ENCODE measurements around the gene NEK7. TPM values are rescaled to one million over a fixed set of nuclear protein-coding genes. Genes with fewer than 3 reads are reported as not detected.

The NEK7 gene
- total and polyA plus RNA-seq, 7 donors: 15.2 to 312 (median 171) TPM

DNA sequence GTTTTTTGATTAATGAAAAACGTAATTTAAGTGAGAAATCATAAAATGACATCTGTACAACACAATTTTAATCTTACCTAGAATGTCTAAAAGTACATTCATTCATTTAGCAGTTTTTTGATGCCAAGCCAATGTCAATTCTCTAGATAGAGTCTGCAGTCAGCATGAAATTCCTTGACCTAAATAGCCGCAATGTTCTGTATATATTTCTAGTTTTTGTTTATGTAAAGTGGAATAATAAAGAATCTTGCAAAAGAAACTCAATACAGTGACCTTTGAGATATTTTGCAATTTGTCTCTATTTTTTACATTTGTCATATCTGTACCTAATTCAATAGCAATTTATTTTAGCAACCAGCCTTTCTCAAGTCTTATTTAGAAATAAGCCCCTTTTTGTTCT, 207.7 kb downstream of the NEK7 start:
- TF ChIP-seq POLR2A (IDR thresholded peaks at IDR 0.05) (no peak), POLR2AphosphoS5 (IDR thresholded peaks at IDR 0.05) (no peak), EP300 (IDR thresholded peaks at IDR 0.05) (no peak)
- TF ChIP-seq, protein P1, sequence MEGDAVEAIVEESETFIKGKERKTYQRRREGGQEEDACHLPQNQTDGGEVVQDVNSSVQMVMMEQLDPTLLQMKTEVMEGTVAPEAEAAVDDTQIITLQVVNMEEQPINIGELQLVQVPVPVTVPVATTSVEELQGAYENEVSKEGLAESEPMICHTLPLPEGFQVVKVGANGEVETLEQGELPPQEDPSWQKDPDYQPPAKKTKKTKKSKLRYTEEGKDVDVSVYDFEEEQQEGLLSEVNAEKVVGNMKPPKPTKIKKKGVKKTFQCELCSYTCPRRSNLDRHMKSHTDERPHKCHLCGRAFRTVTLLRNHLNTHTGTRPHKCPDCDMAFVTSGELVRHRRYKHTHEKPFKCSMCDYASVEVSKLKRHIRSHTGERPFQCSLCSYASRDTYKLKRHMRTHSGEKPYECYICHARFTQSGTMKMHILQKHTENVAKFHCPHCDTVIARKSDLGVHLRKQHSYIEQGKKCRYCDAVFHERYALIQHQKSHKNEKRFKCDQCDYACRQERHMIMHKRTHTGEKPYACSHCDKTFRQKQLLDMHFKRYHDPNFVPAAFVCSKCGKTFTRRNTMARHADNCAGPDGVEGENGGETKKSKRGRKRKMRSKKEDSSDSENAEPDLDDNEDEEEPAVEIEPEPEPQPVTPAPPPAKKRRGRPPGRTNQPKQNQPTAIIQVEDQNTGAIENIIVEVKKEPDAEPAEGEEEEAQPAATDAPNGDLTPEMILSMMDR (IDR thresholded peaks at IDR 0.05): no peak
- no peak overlapping the region for H3K4me3 ChIP-seq
- 76 to 80% methylated on average over 2 of the region's 2 CpGs for WGBS, 2 donors
- H3K4me1 ChIP-seq: no peaks in the 10 kb centered on the region
- no peaks in the 10 kb centered on the region for H3K27me3 ChIP-seq
- H3K27ac ChIP-seq: no peak overlapping the region
- no peaks in the 10 kb centered on the region for H3K9me3 ChIP-seq
- no peaks in the 10 kb centered on the region for H3K36me3 ChIP-seq
- no peak for DNase-seq
- intact Hi-C loops (cut with DNase I): no loop called here

GRCh38 chr1:198367296-198367695, 210.5 kb downstream of the NEK7 start:
- 83 to 88% methylated on average over 1 of the region's 1 CpG for WGBS, 2 donors
- TF ChIP-seq, protein P1 (IDR thresholded peaks at IDR 0.05): no peak
- TF ChIP-seq EP300 (IDR thresholded peaks at IDR 0.05): no peak
- no peak for TF ChIP-seq POLR2A (IDR thresholded peaks at IDR 0.05)
- TF ChIP-seq POLR2AphosphoS5 (IDR thresholded peaks at IDR 0.05): no peak
- no peaks in the 10 kb centered on the region for H3K36me3 ChIP-seq

GRCh38 chr1:198370996-198371395, 214.2 kb downstream of the NEK7 start:
- H3K9me3 ChIP-seq: peaks cover 0 to 3% (median 1%) of the 10 kb centered on the region in 4 donors
- TF ChIP-seq EP300 (IDR thresholded peaks at IDR 0.05) (no peak), POLR2A (IDR thresholded peaks at IDR 0.05) (no peak), POLR2AphosphoS5 (IDR thresholded peaks at IDR 0.05) (no peak)
- TF ChIP-seq, protein P1 (IDR thresholded peaks at IDR 0.05): no peak
- no peak overlapping the region for H3K27ac ChIP-seq
- no peaks in the 10 kb centered on the region for H3K4me1 ChIP-seq
- H3K27me3 ChIP-seq: no peaks in the 10 kb centered on the region
- H3K36me3 ChIP-seq: no peaks in the 10 kb centered on the region
- intact Hi-C loops (cut with DNase I): no loop called here
- no peak for DNase-seq
- H3K4me3 ChIP-seq: no peak overlapping the region
- 11 to 54% methylated on average over 1 of the region's 1 CpG for WGBS, 2 donors

More at GRCh38 chr1:198367296-198367695, 210.5 kb downstream of the NEK7 start:
- intact Hi-C loops (cut with DNase I): no loop called here
- no peak for DNase-seq
- Histone ChIP-seq H3K27ac (no peak overlapping the region), H3K9me3 (no peaks in the 10 kb centered on the region), H3K4me3 (no peak overlapping the region), H3K27me3 (no peaks in the 10 kb centered on the region), H3K4me1 (no peaks in the 10 kb centered on the region)

Other genes starting within 250 kb of the NEK7 start
- not detected for gene LHX9, start 239.6 kb upstream of the NEK7 start, total RNA-seq
- under 1 TPM in 1 of 3 donors, not detected in 2; 0.01 TPM for gene LHX9, start 239.6 kb upstream of the NEK7 start, polyA plus RNA-seq

Data from sigmoid colon (tissue), 7 donors.